ENCODE measurements around the gene CACNA2D4. TPM values are rescaled to one million over a fixed set of nuclear protein-coding genes. Genes with fewer than 3 reads are reported as not detected.
A peak's percentile ranks its signal among the peaks of the same experiment; 100 is the strongest.

CACNA2D4 gene
- total RNA-seq, 4 donors from 2014 or later = 1.4 to 3.3 (median 3.0) TPM

DNA sequence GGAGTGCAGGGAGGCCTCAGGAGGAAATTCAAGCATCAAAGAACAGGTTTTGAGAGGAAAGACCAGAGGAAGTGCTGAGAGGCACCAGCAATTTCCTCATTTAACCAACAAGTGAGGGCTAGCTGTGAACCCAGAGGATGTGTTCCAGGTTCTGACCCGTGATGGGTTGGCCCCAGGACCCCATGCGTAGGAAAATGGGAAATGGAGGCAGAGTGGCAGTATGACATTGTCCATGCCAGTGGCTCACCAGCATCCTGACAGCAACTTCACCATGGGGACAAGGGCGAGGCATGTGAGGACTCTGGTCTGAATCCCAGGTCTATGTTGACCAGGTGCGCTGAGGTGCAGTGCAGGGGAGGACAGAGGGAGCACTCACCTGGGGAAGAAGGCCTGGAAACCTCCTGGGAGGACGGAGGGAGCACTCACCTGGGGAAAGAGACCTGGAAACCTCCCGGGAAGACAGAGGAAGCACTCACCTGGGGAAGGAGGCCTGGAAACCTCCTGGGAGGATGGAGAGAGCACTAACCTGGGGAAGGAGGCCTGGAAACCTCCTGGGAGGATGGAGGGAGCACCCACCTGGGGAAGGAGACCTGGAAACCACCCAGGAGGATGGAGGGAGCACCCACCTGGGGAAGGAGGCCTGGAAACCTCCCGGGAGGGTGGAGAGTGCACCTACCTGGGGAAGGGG is 6.7 kb upstream of the CACNA2D4 start:
- TF ChIP-seq, protein P1, sequence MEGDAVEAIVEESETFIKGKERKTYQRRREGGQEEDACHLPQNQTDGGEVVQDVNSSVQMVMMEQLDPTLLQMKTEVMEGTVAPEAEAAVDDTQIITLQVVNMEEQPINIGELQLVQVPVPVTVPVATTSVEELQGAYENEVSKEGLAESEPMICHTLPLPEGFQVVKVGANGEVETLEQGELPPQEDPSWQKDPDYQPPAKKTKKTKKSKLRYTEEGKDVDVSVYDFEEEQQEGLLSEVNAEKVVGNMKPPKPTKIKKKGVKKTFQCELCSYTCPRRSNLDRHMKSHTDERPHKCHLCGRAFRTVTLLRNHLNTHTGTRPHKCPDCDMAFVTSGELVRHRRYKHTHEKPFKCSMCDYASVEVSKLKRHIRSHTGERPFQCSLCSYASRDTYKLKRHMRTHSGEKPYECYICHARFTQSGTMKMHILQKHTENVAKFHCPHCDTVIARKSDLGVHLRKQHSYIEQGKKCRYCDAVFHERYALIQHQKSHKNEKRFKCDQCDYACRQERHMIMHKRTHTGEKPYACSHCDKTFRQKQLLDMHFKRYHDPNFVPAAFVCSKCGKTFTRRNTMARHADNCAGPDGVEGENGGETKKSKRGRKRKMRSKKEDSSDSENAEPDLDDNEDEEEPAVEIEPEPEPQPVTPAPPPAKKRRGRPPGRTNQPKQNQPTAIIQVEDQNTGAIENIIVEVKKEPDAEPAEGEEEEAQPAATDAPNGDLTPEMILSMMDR (IDR thresholded peaks at IDR 0.05) = no peak
- TF ChIP-seq POLR2AphosphoS5 (IDR thresholded peaks at IDR 0.05) (no peak), POLR2A (IDR thresholded peaks at IDR 0.05) (no peak), EP300 (IDR thresholded peaks at IDR 0.05) (no peak)
- Histone ChIP-seq H3K27me3 (no peaks in the 10 kb centered on the region), H3K4me3 (no peak overlapping the region), H3K4me1 (peaks cover 0 to 52% (median 16%) of the 10 kb centered on the region in 3 donors), H3K9me3 (no peaks in the 10 kb centered on the region), H3K27ac (peak overlapping the region in 3 of 4 donors; percentile 34 to 59 (median 57)), H3K36me3 (no peaks in the 10 kb centered on the region)
- no peak for ATAC-seq
- WGBS, 2 donors (ENCODE audit: low coverage in 1 of 2) = 72 to 76% methylated on average over 4 to 6 of the region's 7 CpGs

DNA sequence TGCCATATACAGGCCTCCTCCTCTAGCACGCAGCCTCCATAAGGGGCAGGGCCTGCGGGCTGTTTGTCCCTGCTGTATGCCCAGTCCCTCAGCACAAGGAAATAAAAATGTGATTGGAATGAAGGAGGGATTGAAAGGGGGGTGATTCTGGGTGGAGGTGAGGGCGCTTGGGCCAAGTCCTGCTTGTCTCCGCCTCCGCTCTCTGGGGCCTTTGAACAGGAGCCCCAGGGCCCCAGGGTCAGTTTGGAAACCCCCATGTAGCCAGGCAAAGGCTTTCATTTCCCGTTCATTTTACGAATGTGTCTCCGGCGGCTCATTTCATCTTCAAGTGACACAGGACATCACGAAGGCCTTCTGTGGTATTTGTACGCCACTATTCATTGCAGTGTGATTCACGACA is 4.5 kb upstream of the CACNA2D4 start:
- Histone ChIP-seq H3K36me3 (no peaks in the 10 kb centered on the region), H3K27ac (no peak overlapping the region), H3K27me3 (no peaks in the 10 kb centered on the region), H3K4me1 (peaks cover 0 to 40% (median 11%) of the 10 kb centered on the region in 3 donors), H3K4me3 (no peak overlapping the region), H3K9me3 (no peaks in the 10 kb centered on the region)
- no peak for ATAC-seq
- TF ChIP-seq POLR2A (IDR thresholded peaks at IDR 0.05) = no peak
- no peak for TF ChIP-seq EP300 (IDR thresholded peaks at IDR 0.05)
- TF ChIP-seq, protein P1 (IDR thresholded peaks at IDR 0.05) = no peak
- no peak for TF ChIP-seq POLR2AphosphoS5 (IDR thresholded peaks at IDR 0.05)
- 94% methylated on average over 9 of the region's 12 CpGs; no CpG with 5 or more reads in 1 of the 2 donors for WGBS, 2 donors (ENCODE audit: low coverage in 1 of 2)

DNA sequence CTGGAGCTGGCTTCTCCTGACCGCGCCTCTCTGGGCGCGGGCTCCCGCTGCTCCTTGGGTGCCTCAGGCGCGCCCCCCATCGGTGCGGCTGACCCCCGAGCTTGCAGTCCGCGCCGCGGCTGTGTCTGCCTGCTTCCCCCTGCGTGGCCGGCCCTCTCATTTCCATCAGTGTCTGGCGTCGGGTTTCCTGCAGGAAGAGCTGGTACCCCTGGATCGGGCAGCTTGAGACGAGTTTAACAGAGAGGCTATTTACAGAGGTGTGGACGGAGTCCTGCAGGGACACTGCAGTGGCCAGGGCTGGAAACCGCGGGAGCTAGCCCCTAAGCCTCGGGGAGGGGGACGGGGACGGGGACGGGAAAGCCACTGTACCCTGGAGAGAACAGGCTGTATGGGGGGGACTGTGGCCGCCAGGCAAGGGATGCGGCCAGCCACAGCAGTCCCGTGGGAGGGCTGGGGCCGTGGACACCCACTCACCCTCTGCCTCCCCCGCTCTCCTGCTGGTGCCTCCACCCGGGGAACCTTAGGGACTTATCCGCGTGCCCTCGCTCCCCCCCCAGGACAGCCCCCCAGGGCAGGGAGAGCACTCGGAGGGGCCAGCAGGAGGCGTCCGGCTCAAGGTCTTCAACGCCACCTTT is 3.7 kb upstream of the CACNA2D4 start:
- H3K4me1 ChIP-seq = peaks cover 0 to 36% (median 6%) of the 10 kb centered on the region in 3 donors
- no peak overlapping the region for H3K27ac ChIP-seq
- no peaks in the 10 kb centered on the region for H3K36me3 ChIP-seq
- 80 to 98% methylated on average over 4 to 15 of the region's 40 CpGs for WGBS, 2 donors (ENCODE audit: low coverage in 1 of 2)
- no peak overlapping the region for H3K4me3 ChIP-seq
- ATAC-seq = no peak
- no peaks in the 10 kb centered on the region for H3K9me3 ChIP-seq
- no peak for TF ChIP-seq POLR2A (IDR thresholded peaks at IDR 0.05)
- TF ChIP-seq, protein P1 (IDR thresholded peaks at IDR 0.05) = peak in 1 of 4 experiments; percentile 17
- no peak for TF ChIP-seq EP300 (IDR thresholded peaks at IDR 0.05)
- H3K27me3 ChIP-seq = no peaks in the 10 kb centered on the region

DNA sequence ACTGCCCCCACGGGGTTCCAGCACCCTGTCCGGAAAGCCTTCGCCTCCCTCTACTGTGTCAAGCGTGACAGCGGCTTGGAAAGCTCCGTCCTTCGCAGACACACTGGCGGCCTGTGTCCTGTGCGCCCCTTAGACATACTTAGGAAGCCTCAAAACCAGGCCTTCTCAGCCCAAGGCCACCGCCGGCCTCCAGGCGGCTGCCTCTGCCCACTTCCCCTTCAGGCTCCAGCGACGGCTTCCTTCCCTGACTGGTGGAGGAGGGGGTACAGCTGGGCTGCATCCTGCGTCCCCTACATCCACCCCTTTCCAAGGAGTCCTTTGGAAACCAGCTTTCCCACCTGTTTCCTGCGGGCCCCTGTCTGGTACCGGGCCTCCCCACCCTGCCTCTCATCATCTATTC is 2.5 kb upstream of the CACNA2D4 start:
- no peaks in the 10 kb centered on the region for H3K9me3 ChIP-seq
- H3K36me3 ChIP-seq = no peaks in the 10 kb centered on the region
- no peak overlapping the region for H3K4me3 ChIP-seq
- H3K27me3 ChIP-seq = no peaks in the 10 kb centered on the region
- no peak overlapping the region for H3K27ac ChIP-seq
- TF ChIP-seq, protein P1 (IDR thresholded peaks at IDR 0.05) = no peak
- no peak for TF ChIP-seq POLR2AphosphoS5 (IDR thresholded peaks at IDR 0.05)
- no peak for TF ChIP-seq POLR2A (IDR thresholded peaks at IDR 0.05)
- TF ChIP-seq EP300 (IDR thresholded peaks at IDR 0.05) = no peak
- no peak for ATAC-seq
- peaks cover 0 to 32% (median 9%) of the 10 kb centered on the region in 3 donors for H3K4me1 ChIP-seq
- WGBS, 2 donors (ENCODE audit: low coverage in 1 of 2) = 40 to 89% methylated on average over 2 to 8 of the region's 17 CpGs

DNA sequence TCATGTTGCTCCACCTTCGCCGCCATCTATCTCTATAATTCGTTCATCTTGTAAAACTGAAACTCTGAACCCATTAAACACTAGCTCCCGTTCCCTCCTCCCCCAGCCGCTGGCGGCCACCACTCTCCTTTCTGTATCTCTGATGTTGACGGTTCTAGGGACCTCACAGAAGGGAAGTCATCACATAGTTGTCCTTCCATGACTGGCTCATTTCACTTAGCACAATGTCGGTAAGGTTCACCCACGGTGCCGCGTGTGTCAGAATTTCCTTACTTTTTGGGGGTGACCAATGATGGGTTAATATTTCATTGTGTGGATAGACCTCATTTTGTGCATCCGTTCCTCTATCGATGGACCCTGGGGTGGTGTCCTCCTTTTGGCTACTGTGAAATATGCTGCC is 2.0 kb upstream of the CACNA2D4 start:
- no peaks in the 10 kb centered on the region for H3K9me3 ChIP-seq
- peaks cover 0 to 27% (median 9%) of the 10 kb centered on the region in 3 donors for H3K4me1 ChIP-seq
- no peak overlapping the region for H3K27ac ChIP-seq
- no peak for ATAC-seq
- no peak overlapping the region for H3K4me3 ChIP-seq
- 91 to 98% methylated on average over 8 to 12 of the region's 13 CpGs for WGBS, 2 donors (ENCODE audit: low coverage in 1 of 2)
- no peaks in the 10 kb centered on the region for H3K27me3 ChIP-seq
- H3K36me3 ChIP-seq = no peaks in the 10 kb centered on the region
- TF ChIP-seq, protein P1 (IDR thresholded peaks at IDR 0.05) = no peak
- TF ChIP-seq POLR2A (IDR thresholded peaks at IDR 0.05) (no peak), EP300 (IDR thresholded peaks at IDR 0.05) (no peak), POLR2AphosphoS5 (IDR thresholded peaks at IDR 0.05) (no peak)

All from gastroesophageal sphincter (tissue), 4 donors.